ENCODE measurements around the gene HDAC4. TPM values are rescaled to one million over a fixed set of nuclear protein-coding genes. Genes with fewer than 3 reads are reported as not detected.

The HDAC4 gene
- total RNA-seq, 1 donor: 20.3 TPM

- TF ChIP-seq CTCF (IDR thresholded peaks at IDR 0.05; ENCODE audit: insufficient read depth, low read depth, low read length): no peak
- H3K4me3 ChIP-seq (ENCODE audit: low read depth, low read length): no peak overlapping the region
- DNase-seq (ENCODE audit: low read depth): no peak
These were observed 314.3 kb downstream of the HDAC4 start for GRCh38 chr2:239086325-239087020.

GRCh38 chr2:239085201-239085992 lies 315.4 kb downstream of the HDAC4 start:
- DNase-seq (ENCODE audit: low read depth): no peak
- H3K4me3 ChIP-seq (ENCODE audit: low read depth, low read length): no peak overlapping the region
- no peak for TF ChIP-seq CTCF (IDR thresholded peaks at IDR 0.05; ENCODE audit: insufficient read depth, low read depth, low read length)

GRCh38 chr2:239084007-239084406 lies 316.8 kb downstream of the HDAC4 start:
- no peak for DNase-seq (ENCODE audit: low read depth)
- TF ChIP-seq CTCF (IDR thresholded peaks at IDR 0.05; ENCODE audit: insufficient read depth, low read depth, low read length): no peak
- no peak overlapping the region for H3K4me3 ChIP-seq (ENCODE audit: low read depth, low read length)

- TF ChIP-seq CTCF (IDR thresholded peaks at IDR 0.05; ENCODE audit: insufficient read depth, low read depth, low read length): no peak
- DNase-seq (ENCODE audit: low read depth): no peak
- no peak overlapping the region for H3K4me3 ChIP-seq (ENCODE audit: low read depth, low read length)
These were observed 318.4 kb downstream of the HDAC4 start for GRCh38 chr2:239082425-239082824.

- no peak overlapping the region for H3K4me3 ChIP-seq (ENCODE audit: low read depth, low read length)
- TF ChIP-seq CTCF (IDR thresholded peaks at IDR 0.05; ENCODE audit: insufficient read depth, low read depth, low read length): no peak
These were observed 319.2 kb downstream of the HDAC4 start for GRCh38 chr2:239081622-239082021.

GRCh38 chr2:239081046-239081445 lies 319.8 kb downstream of the HDAC4 start:
- no peak for TF ChIP-seq CTCF (IDR thresholded peaks at IDR 0.05; ENCODE audit: insufficient read depth, low read depth, low read length)
- H3K4me3 ChIP-seq (ENCODE audit: low read depth, low read length): no peak overlapping the region
- DNase-seq (ENCODE audit: low read depth): no peak

More at GRCh38 chr2:239081622-239082021, 319.2 kb downstream of the HDAC4 start:
- DNase-seq (ENCODE audit: low read depth): no peak

Data from fibroblast of villous mesenchyme (primary cell).